Adipose tissue (tissue), 3 donors: ENCODE results near the gene CCR2. TPM values are rescaled to one million over a fixed set of nuclear protein-coding genes. Genes with fewer than 3 reads are reported as not detected.
"Not testable (repeated sequence)": the region's sequence is repeated elsewhere in the genome, so short reads cannot be mapped to it uniquely, and the experiment has no call there.

Source experiments
- H3K27ac ChIP-seq: one replicate; pipeline ENCODE4 v1.5.1; 2013; ENCODE audit warnings: low read depth, low read length
- WGBS, 3 donors: extraction: QIAGEN DNeasy Blood & Tissue Kit; methylation state at CpG; one replicate each; pipeline ENCODE4 v1.1.7; 2013; 5-methylcytosine and 5-hydroxymethylcytosine counted together
- polyA plus RNA-seq, 3 donors: library from polyadenylated mRNA; stranded (reverse); fragments of 200-250 nt; gene quantifications; one replicate each; pipeline ENCODE4 v1.2.3, GENCODE V29; 2013
- donor health status: healthy with polysubstance abuse.
- donor health status: Bipolar disorder and iron deficiency.
- donor health status: healthy.

Gene CCR2
- polyA plus RNA-seq, 3 donors, result 0.11 to 2.2 (median 0.32) TPM

DNA sequence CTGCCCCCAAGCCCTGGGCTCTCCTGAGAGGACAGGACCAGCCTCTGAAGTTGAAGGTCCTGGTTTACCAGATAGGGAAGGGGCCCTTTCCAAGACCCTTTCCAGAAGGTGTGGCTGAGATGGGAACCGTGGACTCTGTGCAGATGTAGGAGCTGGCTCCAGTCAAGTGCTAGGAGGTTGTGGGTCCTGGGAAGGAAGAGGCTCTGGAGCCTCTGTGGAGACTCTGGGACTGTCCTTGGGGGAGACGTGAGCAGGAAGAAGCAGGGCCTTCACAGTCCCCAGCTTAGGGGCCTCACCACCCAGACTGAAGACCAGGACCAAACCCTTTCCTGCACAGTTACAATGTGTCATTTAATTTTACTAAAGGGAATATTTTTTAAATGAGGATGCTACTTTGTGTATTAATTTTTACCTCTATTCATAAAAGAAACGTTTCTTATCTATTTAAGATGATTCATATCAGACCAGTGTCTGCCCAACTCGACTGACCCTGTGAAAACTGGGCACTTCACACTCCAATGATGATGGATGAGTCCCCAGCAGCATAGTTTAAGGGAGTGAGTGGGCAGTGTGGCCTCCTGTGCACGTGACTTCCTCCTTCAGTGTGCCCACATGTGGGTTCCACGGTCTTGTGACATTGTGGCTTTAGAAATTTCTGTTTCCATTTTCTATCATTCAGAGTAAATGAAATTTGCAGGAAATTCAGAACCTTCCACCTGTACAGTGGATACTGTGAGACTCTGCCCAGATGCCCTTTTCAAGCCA, 42.0 kb downstream of the CCR2 start:
- WGBS, 3 donors, result 51 to 63% (median 52%) methylated on average over 6 of the region's 6 CpGs

DNA sequence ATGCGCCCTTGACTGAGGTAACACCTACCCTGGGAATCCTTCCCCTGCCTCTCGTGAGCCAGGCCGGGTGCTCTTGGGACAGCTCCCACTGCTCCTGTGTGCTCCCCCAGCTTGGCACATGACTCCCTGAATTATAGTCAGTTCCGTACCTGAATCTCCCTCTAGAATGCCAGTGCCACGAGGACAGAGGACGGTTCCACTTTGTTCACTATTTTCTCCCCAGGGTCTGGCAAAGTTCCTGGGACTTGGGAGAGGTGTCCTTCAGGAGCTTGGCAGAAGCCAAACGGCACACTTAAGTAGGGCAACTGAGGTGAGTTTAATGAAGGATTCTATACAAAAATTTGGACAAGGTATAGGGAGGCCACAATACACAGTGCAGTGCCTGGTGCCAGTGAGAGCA, 43.2 kb downstream of the CCR2 start:
- no peak overlapping the region for H3K27ac ChIP-seq
- 69 to 94% (median 93%) methylated on average over 7 of the region's 7 CpGs for WGBS, 3 donors

More for the DNA sequence above, 42.0 kb downstream of the CCR2 start:
- no peak overlapping the region for H3K27ac ChIP-seq

DNA sequence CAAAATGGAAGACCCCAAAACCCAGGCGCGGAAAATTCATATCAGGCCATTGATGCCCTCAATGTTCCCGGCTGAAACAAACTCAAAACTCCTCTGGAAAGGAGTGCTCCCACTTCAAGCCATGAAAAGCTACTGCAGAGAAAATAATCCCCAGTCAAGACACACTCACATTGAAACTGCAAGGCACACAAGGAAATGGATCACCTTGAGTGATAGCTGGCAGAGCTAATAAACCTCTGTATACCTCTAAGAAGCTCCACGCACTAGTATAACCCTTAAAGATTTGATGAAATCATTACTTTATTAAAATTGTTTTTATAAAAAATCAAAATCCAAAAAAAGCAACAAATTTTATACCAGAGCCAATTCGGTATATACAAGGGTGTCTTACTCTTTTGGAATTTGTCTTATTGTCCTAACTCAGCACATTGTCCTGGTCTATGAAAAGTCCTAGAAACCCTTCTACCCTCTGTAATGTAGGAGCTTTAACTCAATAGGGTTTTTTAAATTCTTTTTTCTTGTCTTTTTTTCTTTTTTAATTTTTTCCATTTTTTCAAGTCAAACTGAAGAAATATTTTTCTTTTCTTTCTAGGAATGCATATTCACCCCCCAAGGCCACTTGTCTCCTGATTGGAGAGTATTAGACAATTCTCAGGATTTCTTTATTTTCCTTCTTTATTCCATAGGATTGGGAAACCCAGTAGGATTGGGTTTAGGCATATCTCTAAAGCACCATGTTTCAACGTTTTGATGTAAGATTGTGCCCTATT, 44.5 kb downstream of the CCR2 start:
- 87 to 96% (median 95%) methylated on average over 6 of the region's 6 CpGs for WGBS, 3 donors

DNA sequence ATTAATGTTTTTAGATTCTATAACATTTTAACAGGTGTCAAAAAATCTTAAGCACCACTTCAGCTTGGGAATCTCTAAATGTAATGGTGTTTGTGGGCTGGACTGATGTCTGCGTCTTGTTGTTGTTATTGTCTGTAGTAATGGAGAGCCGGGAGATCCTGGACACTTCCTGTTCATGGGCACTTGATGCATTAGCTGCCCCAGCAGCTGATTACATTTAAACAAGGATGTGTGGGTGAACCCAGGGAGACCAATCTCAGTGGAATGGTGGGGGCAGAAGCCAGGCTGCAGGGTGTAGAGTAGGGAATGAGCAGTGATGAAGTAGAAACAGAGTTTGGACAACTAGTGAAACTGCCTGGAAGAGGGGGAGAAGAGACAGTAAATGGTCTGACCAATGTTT, 45.2 kb downstream of the CCR2 start:
- WGBS, 3 donors, result 71 to 79% (median 77%) methylated on average over 2 of the region's 2 CpGs
- H3K27ac ChIP-seq, result no peak overlapping the region

More for the DNA sequence above, 44.5 kb downstream of the CCR2 start:
- no peak overlapping the region for H3K27ac ChIP-seq

DNA sequence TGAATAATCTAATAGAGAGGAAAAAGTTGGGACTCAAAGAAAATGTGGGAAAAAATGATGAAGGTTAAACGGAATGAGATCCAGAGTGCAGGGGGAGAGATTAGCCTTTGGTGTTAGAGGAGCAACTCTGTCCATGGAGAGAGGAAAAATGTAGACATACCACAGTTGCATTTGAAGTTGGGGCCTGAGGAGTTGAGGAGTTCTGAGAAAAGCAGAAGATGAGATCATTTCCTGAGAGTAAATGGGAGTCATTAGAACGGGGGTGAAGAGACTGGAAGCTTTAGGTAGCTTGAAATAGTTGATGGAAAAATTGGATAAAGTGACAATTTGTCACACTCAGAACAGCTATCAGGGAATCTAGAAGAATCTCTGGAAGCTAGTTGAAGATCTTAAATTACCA, 45.6 kb downstream of the CCR2 start:
- WGBS, 3 donors, result 49 to 63% (median 54%) methylated on average over 2 of the region's 2 CpGs
- H3K27ac ChIP-seq, result no peak overlapping the region

DNA sequence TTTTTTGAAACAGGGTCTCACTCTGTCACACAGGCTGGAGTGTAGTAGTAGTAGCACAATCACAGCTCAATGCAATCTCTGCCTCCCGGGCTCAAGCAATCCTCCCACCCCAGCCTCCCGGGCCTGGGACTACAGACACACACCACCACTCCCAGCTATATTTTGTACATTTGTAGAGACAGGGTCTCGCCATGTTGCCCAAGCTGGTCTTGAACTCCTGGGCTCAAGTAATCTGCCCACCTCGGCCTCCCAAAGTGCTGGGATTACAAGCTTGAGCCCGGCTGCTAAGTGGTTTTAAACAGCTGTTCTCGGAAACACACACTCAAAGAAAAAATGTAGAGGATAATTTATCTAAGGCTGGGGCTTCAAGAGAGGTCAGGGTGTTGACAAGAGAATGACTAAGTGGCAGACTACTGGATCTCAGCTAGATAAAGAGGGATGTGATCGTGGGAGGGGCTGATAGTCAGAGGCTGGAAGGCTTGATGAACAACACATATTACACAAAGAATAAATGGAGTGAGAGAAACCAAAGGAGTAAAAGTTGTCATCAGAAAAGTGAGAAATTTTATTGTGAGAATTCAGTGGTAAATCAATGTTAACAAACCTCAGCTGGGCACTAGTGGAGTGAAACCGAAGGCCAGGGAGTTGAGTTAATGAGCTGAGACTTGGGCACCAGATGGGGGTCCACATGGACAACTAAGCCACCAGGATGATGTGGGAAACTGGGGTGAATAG, 46.3 kb downstream of the CCR2 start:
- 73 to 77% (median 76%) methylated on average over 8 of the region's 8 CpGs for WGBS, 3 donors
- H3K27ac ChIP-seq, result no peak overlapping the region

DNA sequence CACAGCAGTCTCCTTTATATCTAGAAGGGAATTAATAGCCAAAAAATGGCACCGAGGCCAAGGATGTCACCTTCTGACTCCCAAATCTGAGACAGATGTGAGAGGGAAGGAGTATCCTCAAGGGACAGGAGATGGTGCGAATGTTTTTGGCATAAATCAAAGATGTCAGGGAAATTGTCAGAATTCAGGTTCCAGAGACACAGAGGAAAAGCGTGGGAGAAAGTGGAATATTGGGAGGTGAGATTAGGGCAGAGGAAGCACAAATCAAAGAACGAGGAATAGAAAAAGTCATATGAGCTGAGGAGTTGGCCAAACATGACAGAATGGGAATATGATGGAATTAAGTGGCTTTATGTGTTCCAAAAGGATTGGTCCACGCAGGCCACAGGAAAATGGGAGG, 46.9 kb downstream of the CCR2 start:
- H3K27ac ChIP-seq, result no peak overlapping the region
- 80 to 88% (median 87%) methylated on average over 5 of the region's 5 CpGs for WGBS, 3 donors

DNA sequence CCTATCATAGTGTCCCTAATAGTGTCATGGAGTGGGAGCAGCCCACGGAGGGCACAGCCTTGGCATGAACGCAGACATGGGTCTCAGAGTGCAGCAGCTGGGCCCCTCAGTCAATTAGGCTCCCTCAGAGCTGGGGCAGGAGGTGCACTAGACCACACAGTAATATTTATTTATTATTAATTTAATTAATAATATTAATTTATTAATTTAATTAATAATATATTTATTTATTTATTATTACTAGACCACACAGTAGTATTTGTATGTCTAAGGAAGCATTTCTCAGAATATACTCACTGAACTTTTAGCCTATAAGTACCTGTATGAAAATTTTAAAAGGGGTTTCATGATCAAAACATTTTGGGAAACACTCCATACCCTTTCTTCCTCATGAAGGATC, 47.7 kb downstream of the CCR2 start:
- no peak overlapping the region for H3K27ac ChIP-seq
- WGBS, 3 donors, result 93 to 94% (median 94%) methylated on average over 2 of the region's 2 CpGs

DNA sequence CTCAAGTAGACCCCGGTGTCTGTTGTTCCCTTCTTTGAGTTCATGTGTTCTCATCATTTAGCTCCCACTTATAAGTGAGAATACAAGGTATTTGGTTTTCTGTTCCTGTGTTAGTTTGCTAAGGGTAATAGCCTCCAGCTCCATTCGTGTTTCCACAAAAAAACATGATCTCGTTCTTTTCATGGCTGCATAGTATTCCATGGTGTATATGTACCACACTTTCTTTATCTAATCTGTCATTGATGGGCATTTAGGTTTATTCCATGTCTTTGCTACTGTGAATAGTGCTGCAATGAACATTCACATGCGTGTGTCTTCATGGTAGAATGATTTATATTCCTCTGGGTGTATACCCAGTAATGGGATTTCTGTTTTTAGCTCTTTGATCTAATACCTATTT, 49.0 kb downstream of the CCR2 start:
- H3K27ac ChIP-seq, result not testable (repeated sequence)
- 92 to 97% (median 94%) methylated on average over 4 of the region's 4 CpGs for WGBS, 3 donors

DNA sequence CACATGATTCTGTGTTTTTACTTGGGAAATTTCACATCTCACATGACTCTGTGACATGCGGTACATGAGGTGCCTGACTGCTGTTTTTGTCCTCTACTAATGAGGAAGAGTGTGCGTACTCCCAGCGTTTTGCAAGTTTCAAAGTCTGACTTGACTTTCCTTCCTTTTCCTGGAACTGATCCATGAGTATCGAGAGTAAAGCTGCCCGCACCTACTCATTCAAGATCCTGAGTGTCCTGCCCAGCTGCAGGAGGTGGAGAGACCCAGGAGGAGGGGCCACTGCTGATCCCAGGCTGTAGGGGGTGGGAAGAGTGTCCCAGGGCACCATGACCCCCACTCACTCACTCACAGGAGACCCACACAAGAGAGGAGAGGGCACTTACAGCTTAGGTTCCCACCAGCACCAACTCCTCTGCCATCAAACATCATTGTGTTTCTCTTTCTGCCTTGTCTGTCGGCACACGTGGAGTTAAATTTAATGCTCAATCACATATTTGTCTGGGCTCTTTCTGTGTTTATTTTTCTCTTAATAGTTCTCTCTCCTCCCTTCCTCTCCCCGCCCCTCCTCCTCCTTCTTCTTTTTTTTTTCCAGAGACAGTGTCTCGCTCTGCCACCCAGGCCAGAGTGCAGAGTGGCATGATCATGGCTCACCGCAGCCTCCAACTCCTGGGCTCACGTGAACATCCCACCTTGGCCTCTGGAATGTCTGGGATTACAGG, 51.5 kb downstream of the CCR2 start:
- WGBS, 3 donors, result 21 to 46% (median 39%) methylated on average over 11 of the region's 11 CpGs

DNA sequence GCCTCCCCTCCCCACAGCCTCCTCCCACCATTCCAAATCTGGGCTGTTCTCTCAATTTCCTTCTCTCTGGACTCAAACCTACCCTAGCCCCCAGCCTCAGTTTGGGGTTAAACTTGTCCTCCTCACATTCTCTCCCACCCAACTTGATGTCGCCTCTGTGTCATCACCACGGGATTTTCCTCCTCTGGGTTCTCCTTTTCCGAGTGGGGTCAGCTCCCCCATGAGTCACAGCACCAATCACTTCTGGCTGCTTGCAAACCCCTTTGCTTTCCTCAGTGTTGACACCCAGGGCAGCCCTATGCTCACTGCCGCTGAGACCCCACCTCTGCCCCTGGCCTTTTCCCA, 52.5 kb downstream of the CCR2 start:
- H3K27ac ChIP-seq, result peak overlapping the region; percentile 49
- WGBS, 3 donors, result 59 to 87% (median 66%) methylated on average over 4 of the region's 4 CpGs

More for the DNA sequence above, 51.5 kb downstream of the CCR2 start:
- H3K27ac ChIP-seq, result no peak overlapping the region

DNA sequence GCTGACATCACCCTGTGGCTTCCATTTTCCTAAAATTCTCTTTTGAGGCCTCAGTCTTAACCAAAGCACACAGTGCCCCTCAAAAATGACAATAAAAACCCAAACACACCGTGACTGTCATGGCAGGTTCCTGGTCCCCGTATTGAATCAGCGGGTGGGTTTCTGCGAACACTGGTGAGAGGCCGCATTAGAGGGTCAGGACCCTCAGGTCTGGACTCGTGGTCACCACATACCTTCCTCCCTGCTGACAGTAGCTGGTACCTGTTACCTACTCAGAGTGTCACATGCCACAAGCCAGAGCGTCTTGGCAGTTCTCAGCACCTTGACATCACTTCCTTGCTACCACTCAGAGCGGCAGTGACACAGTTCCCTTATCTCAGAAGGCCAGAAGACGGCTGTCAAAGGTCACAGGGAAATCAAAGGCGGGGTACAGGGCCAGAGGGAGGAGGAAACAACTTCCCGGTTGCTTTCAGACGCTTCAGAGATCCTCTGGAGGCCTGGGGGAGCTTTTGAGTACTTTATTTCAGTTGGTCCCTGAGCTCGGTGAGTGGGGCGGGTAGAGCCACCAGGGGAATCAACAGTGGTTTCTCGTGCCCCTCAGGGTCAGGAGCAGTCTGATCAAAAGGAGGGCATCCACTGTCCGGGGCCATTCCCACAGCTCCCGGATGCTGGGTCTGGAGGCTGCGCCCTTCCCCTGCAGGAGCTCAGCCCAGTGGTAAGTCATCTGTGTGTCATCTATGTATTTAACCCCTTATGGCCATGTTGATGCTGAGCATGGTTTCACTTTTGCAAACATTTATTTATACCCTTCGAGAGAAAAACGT, 53.1 kb downstream of the CCR2 start, which contains the start of the genes CCR5AS and CCRL2:
Gene CCR5AS, minus strand, starts transcription at position 279 of the 824 bp plus-strand sequence.
Gene CCRL2, plus strand, starts transcription at position 472 of the 824 bp plus-strand sequence. CDS start 821 bp downstream, outside the sequence.
- WGBS, 3 donors, result 30 to 56% (median 33%) methylated on average over 20 of the region's 20 CpGs
- peak within 1 kb of the TSS; percentile 49 for H3K27ac ChIP-seq

DNA sequence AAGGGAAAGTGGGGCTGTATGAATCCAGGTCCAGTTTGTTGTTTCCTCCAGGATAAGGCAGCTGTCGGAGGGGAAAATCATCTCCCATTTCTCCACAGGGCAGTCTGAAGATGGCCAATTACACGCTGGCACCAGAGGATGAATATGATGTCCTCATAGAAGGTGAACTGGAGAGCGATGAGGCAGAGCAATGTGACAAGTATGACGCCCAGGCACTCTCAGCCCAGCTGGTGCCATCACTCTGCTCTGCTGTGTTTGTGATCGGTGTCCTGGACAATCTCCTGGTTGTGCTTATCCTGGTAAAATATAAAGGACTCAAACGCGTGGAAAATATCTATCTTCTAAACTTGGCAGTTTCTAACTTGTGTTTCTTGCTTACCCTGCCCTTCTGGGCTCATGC, 54.1 kb downstream of the CCR2 start:
- H3K27ac ChIP-seq, result no peak overlapping the region
- 63 to 75% (median 72%) methylated on average over 7 of the region's 7 CpGs for WGBS, 3 donors

DNA sequence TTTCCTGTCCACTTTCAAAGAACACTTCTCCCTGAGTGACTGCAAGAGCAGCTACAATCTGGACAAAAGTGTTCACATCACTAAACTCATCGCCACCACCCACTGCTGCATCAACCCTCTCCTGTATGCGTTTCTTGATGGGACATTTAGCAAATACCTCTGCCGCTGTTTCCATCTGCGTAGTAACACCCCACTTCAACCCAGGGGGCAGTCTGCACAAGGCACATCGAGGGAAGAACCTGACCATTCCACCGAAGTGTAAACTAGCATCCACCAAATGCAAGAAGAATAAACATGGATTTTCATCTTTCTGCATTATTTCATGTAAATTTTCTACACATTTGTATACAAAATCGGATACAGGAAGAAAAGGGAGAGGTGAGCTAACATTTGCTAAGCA, 54.9 kb downstream of the CCR2 start:
- 90% methylated on average over 7 of the region's 7 CpGs for whole genome bisulfite sequencing, 3 donors
- no peak overlapping the region for H3K27ac ChIP-seq

DNA sequence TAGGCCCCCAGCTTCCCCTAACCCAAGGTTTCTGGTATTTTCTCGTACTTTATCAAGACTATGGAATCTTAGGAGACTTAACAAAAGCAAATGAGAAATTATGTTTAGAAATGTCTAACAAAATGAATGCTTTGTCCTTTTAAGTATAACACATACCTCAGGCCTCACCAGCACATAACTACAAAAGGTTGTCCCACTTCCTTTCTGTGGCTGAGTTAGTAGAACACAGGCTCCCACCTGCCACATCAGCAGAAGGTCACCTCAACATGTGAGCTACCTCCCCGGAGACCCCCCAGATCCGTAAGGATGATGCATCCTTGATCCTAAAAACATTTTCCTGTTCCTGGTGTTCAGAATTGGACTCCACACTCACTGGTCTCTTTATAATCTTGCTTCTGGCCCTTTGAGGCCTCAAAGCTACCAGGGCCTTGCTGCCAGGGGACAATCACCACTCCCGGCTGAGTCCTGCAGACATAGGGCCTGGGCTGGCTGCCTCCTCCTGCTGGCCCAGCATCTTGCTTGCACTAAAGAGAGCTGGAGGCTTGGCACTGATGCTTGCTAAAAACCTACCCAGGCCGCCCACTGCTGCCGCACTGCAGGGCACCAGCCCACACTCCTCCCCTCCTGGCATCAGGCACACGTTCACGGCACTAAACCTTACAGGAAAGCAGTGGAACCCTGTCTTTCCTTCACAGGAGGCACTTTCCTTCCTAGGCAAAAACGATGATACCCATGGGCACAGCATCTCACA, 56.0 kb downstream of the CCR2 start:
- WGBS, 3 donors, result 86 to 89% (median 88%) methylated on average over 9 of the region's 9 CpGs
- H3K27ac ChIP-seq, result no peak overlapping the region
